GM21529 (cell line): ENCODE data around the gene SVOP.
A peak's percentile ranks its signal among the peaks of the same experiment; 100 is the strongest.
"Not testable (repeated sequence)": the region's sequence is repeated elsewhere in the genome, so short reads cannot be mapped to it uniquely, and the experiment has no call there.

Experiments used
- ATAC-seq: cut with Tn5 transposase; IDR thresholded peaks from one replicate; pipeline ENCODE4 v1.9.1; 2021; ENCODE audit not compliant: unreplicated experiment

SVOP gene

GRCh38 chr12:109020796-109021380 is at the start of gene SVOP:
TSS of gene SVOP (minus strand) at chr12:109021068. CDS start at chr12:109020868, 200 bp downstream.
- ATAC-seq, result no peak

DNA sequence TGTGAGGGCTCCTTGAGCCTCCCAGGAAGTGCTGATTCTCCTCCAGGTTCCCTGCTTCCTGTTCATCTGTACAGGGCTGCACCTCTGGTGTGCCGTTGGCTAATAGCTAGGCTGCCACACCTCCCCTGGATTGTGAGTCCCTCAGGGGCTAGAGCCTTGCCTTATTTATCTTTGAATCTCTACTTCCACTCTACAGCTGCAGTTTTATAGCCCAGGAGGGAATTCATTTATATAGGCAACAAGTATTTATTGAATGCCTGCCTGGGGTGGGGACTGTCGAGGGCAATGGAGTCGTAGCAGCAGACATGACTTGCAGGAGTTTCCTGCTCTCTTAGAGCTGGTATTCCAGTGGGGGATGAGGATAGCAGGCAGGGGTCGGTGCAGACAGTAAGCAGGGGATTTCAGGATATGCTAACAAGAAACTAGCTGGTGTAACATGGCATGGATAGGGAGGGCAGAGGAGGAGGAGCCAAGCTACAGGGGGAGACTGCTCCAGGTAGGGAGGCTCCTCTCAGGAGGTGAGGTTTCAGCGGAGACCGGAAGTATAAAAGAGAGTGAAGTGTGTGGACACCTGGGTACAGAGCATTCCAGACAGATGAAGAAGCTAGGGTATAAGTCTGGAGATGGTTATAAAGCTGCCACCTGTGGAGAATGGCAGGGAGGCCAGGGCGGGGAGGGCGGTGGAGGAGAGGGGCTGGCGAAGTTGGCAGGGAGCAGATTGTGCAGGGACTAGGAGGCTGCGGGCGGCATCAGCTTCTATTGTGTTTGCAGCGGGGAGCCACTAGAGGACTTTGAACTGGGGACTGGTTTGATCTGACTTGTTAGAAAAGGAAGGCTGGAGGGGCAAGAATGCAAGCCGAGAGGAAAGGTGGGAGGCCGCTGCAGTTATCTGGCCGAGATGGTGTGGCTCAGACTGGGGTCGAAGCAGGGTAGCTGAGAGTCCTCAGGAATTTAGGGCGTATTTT is 48.7 kb upstream of the SVOP start:
- ATAC-seq, result no peak

DNA sequence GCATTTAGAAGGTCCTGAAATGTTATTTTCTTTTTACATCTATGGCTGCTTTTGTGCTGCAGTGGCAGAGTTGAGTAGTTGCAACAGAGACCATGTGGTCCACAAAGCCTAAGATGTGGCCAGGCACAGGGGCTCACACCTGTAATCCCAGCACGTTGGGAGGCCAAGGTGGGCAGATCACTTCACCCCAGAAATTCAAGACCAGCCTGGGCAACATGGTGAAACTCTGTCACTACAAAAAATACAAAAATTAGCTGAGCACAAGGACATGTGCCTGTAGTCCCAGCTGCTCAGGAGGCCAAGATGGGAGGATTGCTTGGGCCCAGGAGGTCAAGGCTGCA is 45.0 kb upstream of the SVOP start:
- ATAC-seq, result no peak

DNA sequence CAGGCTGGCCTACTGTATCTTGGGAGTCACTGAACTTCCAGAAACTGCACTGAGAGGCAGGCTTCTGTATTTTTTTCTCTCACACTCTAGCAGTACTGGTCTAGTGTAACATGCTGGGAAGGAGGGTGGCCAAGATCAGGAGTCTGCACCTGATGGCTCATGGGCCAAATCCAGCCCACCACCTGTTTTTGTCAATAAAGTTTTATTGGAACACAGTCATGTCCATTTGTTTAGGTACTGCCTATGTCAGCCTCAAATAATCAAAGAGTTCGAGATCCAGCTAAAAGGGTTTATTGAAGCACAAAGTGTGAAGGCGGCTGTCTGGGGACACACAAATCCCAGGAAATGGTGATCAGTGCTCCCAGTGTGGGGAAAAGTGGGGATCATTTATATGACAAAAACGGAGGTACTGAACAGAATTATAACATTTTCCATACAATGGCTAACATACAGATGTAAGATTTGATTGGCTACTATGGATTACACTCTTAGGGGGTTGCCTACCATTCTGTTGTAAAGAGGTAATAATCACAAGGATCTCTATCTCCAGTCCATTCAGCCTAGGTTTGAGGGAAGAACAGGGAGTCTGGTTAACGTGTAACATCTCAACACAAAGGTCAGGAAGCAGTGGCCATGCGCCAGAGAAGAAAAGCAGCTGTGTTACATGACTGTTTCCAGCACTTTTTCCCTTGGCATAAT is 44.4 kb upstream of the SVOP start:
- ATAC-seq, result no peak

GRCh38 chr12:109064143-109064542 is 43.3 kb upstream of the SVOP start:
- ATAC-seq, result no peak

DNA sequence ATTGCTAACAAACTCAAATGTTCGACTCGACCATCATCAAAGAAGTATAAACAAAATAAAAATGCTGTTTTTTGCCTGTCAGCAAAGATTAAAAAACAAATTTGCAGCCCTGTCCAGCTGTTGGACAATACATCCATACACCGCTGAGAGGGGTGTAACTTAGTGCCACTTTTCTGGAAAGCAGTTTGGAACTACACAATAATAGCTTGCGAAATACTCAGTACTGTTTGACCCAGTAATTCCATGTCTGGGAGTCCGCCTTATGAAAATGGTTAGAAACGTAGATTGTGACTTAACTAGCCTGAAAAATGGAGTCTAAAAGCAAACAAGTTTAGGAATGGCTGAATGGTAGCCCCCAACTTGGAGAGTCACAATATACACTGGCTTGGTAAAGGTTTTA is 37.9 kb upstream of the SVOP start:
- no peak for ATAC-seq

DNA sequence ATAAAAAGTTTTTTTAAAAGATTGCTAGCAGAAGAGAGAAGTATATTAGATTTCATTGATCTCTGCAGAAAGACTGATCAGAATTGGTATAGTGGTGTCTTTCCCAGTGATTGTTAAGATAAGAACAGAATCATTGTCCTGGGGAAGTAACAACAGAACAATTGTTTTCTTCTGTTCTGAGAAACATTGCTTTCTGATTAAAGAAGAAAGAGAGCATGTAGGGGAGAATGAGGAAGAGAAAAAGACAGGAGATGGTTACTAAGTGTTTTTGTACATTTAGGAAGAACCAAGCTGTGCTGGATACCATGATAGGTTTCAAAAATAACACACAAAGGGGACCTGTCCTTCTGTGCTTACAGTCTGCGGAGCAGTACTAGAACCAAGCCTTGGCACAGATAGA is 36.5 kb upstream of the SVOP start:
- ATAC-seq, result no peak

DNA sequence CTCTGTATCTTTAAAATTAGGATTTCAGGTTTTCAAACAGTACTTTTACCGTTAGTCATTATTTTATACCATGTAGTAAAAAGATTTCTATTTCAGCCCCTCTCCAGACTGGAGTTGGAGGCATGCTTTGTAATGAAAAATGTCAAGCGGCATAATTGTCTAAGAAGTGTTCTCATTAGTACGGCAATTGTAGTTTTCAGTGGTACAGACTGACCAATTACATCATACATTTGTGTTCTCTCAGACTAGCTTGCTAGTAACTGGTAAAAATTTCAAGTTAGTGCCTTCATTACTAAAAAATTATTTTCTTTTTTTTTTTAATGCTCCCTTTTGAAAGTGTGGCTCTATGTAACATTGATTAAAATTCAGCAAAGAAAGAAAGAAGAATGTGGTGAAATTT is 36.0 kb upstream of the SVOP start:
- ATAC-seq, result no peak

GRCh38 chr12:109054520-109054919 is 33.7 kb upstream of the SVOP start:
- ATAC-seq, result no peak

- ATAC-seq, result not testable (repeated sequence)
Observed at GRCh38 chr12:109054124-109054513, 33.3 kb upstream of the SVOP start.

DNA sequence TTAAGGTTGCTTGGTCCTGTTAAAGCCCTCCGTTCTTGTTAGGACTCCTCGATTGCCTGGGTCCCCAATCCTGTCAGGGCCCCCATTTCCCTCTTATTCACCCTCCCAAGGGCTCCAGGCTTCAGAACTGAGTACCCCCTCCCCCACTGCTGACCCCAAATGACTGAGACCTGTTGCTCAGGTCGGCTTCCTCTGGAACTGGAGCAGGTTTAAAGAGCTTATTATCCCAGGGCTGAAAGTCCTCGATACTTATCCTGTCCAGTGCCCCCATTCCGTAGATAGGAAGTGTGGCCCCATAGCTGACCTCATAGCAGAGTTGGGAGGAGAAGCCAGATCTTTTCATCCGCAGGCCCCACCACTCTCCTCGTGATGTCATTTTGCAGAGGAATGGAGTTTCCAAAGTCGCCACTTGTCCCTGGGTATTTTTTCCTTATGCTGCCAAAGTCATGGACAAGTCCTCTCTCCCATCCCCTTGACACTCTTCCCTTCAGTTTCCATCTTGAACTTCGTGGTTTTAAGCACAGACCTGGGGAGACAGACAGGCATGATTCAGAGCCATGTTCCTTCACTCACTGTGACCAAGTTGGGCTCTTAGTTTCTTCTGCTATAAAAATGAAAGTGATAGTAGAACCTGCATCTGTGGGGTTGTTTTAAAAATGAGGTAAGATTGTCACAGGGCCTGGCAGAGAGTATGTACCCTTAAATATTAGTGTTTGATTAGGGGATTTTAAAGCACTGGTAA is 32.7 kb upstream of the SVOP start:
- peak; percentile 46 for ATAC-seq

- peak; percentile 64 for ATAC-seq
Observed at GRCh38 chr12:109052414-109053323, 31.8 kb upstream of the SVOP start, which contains the start of gene USP30. TSS of gene USP30 (plus strand) at chr12:109052576. CDS start at chr12:109052679, 103 bp downstream.

DNA sequence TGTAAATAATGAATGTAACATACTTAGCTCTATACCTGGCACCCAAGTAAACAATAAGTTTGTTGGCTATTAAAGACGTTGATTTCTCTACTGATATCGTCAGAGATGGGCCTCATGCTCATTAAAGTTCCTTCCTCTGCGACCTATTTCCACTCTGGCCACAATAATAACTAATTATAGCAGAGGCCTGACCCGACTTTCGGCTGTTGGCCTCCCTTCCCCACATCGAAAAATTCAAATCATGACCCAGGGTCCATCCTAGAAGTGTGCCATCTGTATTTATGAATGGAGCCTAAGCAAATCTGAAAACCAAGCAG is 31.2 kb upstream of the SVOP start:
- ATAC-seq, result no peak

DNA sequence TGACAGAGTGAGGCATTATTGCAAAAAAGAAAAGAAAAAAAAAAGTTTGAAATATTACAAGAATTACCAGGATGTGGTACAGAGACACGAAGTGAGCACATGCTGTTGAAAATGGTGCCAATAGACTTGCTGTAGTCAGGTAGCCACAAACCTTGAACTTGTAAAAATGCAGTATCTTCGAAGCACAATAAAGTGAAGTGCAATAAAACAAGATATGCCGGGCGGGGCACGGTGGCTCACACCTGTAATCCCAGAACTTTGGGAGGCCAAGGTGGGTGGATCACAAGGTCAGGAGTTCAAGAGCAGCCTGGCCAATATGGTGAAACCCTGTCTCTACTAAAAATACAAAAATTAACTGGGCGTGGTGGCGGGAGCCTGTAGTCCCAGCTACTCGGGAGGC is 28.9 kb upstream of the SVOP start:
- not testable (repeated sequence) for ATAC-seq

DNA sequence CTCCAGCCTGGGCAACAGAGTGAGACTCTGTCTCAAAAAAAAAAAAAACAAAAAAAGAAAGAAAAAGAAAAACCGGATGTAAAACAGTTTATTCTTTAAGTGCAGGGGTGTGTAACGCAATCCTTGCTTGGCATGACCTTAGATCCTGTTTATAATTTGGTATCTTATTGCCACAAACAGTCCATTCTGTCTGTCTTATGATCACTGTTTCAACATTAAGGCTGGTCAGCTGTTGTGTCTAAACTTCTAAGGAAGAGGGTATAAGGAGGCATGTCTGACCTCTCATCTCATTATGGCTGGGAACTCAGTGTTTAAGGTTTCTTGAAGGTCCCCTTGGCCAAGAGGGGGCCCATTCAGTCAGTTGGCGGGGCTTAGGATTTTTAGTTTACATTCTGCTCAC is 27.8 kb upstream of the SVOP start:
- ATAC-seq, result not testable (repeated sequence)

DNA sequence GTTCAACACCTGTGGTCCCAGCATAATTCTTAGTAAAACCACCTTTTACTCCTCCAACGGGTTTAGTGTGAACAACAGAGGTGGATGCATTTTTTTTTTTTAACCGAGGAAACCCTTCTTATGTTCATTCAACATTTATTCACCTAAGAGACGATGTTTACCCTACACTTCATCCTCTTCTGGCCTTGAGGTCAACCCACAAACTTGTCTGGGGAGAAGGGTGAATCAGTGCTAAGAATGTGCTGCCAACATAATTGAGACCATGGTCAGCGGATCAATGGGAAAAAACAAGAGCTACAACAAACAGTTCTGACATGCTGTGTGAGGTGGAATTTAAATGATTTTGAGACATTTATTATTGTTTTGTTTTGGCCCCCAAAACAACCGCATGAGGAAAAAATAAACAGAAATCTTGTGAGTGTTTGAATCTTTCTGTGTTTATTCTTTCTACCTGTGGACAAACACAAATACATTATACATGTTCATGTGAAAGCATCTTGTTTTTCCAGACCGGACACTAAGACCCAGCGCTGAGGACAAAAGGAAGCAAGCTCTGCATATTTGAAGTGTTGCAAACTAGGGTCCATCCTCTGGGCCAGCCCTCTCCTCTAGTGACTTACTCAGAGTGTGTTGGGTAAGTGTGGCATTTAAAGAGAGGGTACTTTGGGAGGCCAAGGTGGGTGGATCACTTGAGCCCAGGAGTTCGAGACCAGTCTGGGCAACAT is 26.4 kb upstream of the SVOP start:
- no peak for ATAC-seq

DNA sequence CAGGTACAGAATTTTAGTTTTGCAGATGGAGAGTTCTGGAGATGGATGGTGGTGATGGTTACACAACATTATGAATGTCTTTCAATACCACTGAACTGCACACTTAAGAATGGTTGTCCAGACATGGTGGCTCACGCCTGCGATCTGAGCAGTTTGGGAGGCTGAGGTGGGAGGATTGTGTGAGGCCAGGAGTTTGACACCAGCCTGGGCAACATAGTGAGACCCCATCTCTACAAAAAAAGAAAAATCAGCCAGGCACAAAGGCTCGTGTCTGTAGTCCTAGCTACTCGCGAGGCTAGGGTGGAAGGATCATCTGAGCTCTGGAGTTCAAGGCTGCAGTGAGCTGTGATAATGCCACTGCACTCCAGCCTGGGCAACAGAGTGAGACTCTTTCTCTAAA is 23.4 kb upstream of the SVOP start:
- ATAC-seq, result no peak

- ATAC-seq, result no peak
Observed at GRCh38 chr12:109036975-109037374, 16.1 kb upstream of the SVOP start.
